HG03139 (cell line): ENCODE results near the gene GCHFR.

Source experiments
- ATAC-seq: cut with Tn5 transposase; IDR thresholded peaks from one replicate; pipeline ENCODE4 v1.9.1; 2021; ENCODE audit not compliant: unreplicated experiment

Gene GCHFR

DNA sequence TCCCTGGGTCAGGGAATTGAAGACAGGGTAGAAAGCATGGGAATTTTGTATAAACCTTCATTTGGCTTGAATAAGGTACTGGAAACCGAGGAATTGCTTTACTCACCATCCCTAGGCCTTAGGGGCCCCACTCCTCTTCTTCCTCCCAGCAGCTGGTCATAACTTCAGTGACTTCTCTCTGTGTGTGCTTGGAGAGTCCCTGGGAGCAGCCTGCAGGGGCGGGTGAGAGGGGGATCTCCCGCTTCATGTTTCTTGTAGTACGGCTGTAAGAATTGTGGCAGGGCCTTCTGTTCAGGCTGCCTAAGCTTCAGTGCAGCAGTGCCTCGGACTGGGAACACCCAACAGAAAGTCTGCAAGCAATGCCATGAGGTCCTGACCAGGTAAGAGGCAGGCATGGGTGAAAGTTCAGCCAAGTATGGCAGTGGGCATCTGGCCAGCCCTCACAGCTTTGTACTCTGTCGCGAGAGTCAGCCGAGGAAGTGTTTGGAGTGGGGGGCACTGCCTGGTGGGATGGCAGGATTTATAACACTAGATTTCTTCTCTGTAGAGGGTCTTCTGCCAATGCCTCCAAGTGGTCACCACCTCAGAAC lies 45.1 kb downstream of the GCHFR start:
- ATAC-seq: no peak

DNA sequence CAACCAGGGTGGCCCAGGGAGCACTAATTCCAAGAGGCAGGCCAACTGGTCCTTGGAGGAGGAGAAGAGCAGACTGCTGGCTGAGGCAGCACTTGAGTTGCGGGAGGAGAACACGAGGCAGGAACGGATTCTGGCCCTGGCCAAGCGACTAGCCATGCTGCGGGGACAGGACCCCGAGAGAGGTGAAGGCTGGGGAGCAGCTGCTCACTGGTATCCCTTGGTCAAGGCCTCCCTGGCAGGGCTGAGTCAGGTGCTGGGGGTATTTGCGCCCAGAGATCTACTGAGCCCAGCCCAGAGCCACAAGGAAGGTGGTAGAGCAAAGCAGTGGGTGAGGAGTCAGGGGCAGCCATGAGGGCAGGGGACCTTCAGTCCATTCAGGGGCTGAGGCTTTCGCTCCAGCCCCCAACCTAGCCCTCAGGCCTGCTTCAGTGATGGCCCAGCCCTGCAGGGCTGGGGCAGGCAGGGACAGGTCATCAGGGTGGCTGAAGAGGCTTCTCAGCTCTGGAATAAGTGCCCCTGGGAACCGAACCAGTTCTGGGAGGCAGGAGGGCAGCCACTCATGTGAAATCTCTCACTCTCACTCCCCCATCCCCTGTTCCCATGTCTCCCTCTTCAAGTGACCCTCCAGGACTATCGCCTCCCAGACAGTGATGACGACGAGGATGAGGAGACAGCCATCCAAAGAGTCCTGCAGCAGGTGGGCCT lies 49.0 kb downstream of the GCHFR start:
- ATAC-seq: no peak

GRCh38 chr15:40815042-40815698 lies 51.3 kb downstream of the GCHFR start:
- ATAC-seq: no peak
